CD4-positive, alpha-beta T cell treated with Interleukin-4 for 1 hour (primary cell): Measurements from ENCODE around the gene AGBL5.

Experiments used
- DNase-seq, 2 donors: peaks; one replicate each; pipeline ENCODE4 v3.0.0-alpha.2; 2020 to 2022

Gene AGBL5

GRCh38 chr2:27080140-27080469, 28.6 kb downstream of the AGBL5 start:
- no peak for DNase-seq

- DNase-seq = no peak
These were observed 29.1 kb downstream of the AGBL5 start for GRCh38 chr2:27080603-27080936.

GRCh38 chr2:27081984-27082772, 30.7 kb downstream of the AGBL5 start:
- DNase-seq = no peak

- DNase-seq = no peak
These were observed 31.4 kb downstream of the AGBL5 start for GRCh38 chr2:27082773-27083409.

- DNase-seq = no peak
These were observed 32.2 kb downstream of the AGBL5 start for GRCh38 chr2:27083410-27084296.

- no peak for DNase-seq
These were observed 33.0 kb downstream of the AGBL5 start for GRCh38 chr2:27084297-27085061.

GRCh38 chr2:27085062-27085672, 33.7 kb downstream of the AGBL5 start:
- no peak for DNase-seq

GRCh38 chr2:27085673-27086089, 34.2 kb downstream of the AGBL5 start:
- DNase-seq = peak; percentile 22 to 30

- peak; percentile 97 to 98 for DNase-seq
These were observed 34.7 kb downstream of the AGBL5 start for GRCh38 chr2:27086090-27086723.

- DNase-seq = no peak
These were observed 35.5 kb downstream of the AGBL5 start, which contains the start of gene KHK for GRCh38 chr2:27086724-27087593. Gene KHK, plus strand, starts transcription at chr2:27086772. Its CDS starts 488 bp downstream, at chr2:27087260.

- DNase-seq = no peak
These were observed 36.4 kb downstream of the AGBL5 start for GRCh38 chr2:27087823-27088410.

GRCh38 chr2:27088634-27089033, 37.2 kb downstream of the AGBL5 start:
- no peak for DNase-seq

- DNase-seq = no peak
These were observed 37.9 kb downstream of the AGBL5 start for GRCh38 chr2:27089111-27089954.

- DNase-seq = no peak
These were observed 40.6 kb downstream of the AGBL5 start for GRCh38 chr2:27091746-27092695.

- DNase-seq = no peak
These were observed 41.4 kb downstream of the AGBL5 start for GRCh38 chr2:27092696-27093429.

- no peak for DNase-seq
These were observed 42.2 kb downstream of the AGBL5 start for GRCh38 chr2:27093430-27094352.
